ENCODE data around the gene RNF207. TPM values are rescaled to one million over a fixed set of nuclear protein-coding genes. Genes with fewer than 3 reads are reported as not detected.

The RNF207 gene
- total RNA-seq, 2 donors from 2014 or later: 18.4 to 19.4 TPM

GRCh38 chr1:6251681-6252373 lies 45.9 kb downstream of the RNF207 start:
- intact Hi-C loops (cut with DNase I): no loop called here
- peaks cover 16% of the 10 kb centered on the region for H3K27me3 ChIP-seq
- DNase-seq: no peak
- no peaks in the 10 kb centered on the region for H3K9me3 ChIP-seq
- H3K4me3 ChIP-seq: no peak overlapping the region
- H3K36me3 ChIP-seq: no peaks in the 10 kb centered on the region
- H3K27ac ChIP-seq: no peak overlapping the region
- H3K4me1 ChIP-seq: peaks cover 3% of the 10 kb centered on the region
- TF ChIP-seq, protein P1, sequence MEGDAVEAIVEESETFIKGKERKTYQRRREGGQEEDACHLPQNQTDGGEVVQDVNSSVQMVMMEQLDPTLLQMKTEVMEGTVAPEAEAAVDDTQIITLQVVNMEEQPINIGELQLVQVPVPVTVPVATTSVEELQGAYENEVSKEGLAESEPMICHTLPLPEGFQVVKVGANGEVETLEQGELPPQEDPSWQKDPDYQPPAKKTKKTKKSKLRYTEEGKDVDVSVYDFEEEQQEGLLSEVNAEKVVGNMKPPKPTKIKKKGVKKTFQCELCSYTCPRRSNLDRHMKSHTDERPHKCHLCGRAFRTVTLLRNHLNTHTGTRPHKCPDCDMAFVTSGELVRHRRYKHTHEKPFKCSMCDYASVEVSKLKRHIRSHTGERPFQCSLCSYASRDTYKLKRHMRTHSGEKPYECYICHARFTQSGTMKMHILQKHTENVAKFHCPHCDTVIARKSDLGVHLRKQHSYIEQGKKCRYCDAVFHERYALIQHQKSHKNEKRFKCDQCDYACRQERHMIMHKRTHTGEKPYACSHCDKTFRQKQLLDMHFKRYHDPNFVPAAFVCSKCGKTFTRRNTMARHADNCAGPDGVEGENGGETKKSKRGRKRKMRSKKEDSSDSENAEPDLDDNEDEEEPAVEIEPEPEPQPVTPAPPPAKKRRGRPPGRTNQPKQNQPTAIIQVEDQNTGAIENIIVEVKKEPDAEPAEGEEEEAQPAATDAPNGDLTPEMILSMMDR (IDR thresholded peaks at IDR 0.05): no peak
- H3K9ac ChIP-seq (ENCODE audit: low read depth in 2 of 2, low read length in 2 of 2): no peak overlapping the region

- DNase-seq: no peak
- Histone ChIP-seq H3K27me3 (peaks cover 16% of the 10 kb centered on the region), H3K36me3 (no peaks in the 10 kb centered on the region), H3K9me3 (no peaks in the 10 kb centered on the region), H3K9ac (ENCODE audit: low read depth in 2 of 2, low read length in 2 of 2) (no peak overlapping the region), H3K27ac (no peak overlapping the region), H3K4me1 (peaks cover 3% of the 10 kb centered on the region), H3K4me3 (no peak overlapping the region)
- TF ChIP-seq, protein P1 (IDR thresholded peaks at IDR 0.05): no peak
- intact Hi-C loops (cut with DNase I): no loop called here
Observed at GRCh38 chr1:6252374-6252710, 46.4 kb downstream of the RNF207 start.

DNA sequence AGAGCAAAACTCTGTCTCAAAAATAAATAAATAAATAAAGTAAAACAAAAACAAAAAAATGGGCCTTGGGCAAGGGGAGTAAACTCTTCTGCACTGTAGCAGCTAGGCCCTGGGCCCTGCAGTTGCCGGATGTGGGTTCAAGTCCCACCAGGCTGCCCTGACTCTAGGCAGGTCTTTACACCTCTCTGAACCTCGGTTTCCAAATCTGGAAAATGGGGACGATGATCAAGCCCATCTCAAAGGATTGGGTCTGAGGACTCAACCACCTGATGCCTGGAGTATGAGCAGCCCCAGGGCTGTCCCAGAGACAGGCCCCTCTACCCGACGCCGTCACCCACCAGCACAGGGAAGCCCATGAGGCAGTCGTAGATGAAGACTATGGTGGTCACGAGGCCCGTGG lies 47.5 kb downstream of the RNF207 start:
- Histone ChIP-seq H3K9me3 (no peaks in the 10 kb centered on the region), H3K9ac (ENCODE audit: low read depth in 2 of 2, low read length in 2 of 2) (no peak overlapping the region), H3K27me3 (peaks cover 15% of the 10 kb centered on the region), H3K36me3 (no peaks in the 10 kb centered on the region), H3K4me1 (peaks cover 3% of the 10 kb centered on the region), H3K27ac (no peak overlapping the region), H3K4me3 (no peak overlapping the region)
- DNase-seq: no peak
- intact Hi-C loops (cut with DNase I): no loop called here
- TF ChIP-seq, protein P1 (IDR thresholded peaks at IDR 0.05): no peak

DNA sequence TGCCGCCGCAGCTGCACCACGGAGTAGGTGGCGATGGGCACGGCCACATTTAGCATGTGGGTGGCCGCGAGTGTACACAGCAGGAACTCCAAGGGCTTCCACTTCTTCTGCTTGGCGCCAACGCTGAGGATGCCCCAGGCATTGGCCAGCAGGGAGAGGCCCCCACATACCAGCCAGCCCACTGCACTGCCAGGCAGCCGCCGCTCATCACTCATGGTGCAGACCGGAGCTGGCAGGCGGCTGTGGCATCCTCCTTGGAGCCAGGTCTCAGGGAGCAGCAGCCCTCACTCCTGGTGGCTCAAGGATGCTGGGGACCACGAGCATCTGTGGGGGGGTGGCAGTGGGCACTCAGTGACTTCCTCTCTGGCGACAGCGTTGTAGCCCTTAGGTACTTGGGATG lies 48.8 kb downstream of the RNF207 start:
- Histone ChIP-seq H3K36me3 (no peaks in the 10 kb centered on the region), H3K27me3 (peaks cover 7% of the 10 kb centered on the region)

GRCh38 chr1:6256645-6257044 lies 50.7 kb downstream of the RNF207 start:
- no peak for DNase-seq
- peaks cover 7% of the 10 kb centered on the region for H3K4me1 ChIP-seq
- no peaks in the 10 kb centered on the region for H3K27me3 ChIP-seq
- no peaks in the 10 kb centered on the region for H3K9me3 ChIP-seq
- H3K4me3 ChIP-seq: no peak overlapping the region
- H3K36me3 ChIP-seq: no peaks in the 10 kb centered on the region
- TF ChIP-seq, protein P1 (IDR thresholded peaks at IDR 0.05): no peak
- H3K9ac ChIP-seq (ENCODE audit: low read depth in 2 of 2, low read length in 2 of 2): no peak overlapping the region
- H3K27ac ChIP-seq: no peak overlapping the region
- intact Hi-C loops (cut with DNase I): no loop called here

More for the DNA sequence above, 48.8 kb downstream of the RNF207 start:
- Histone ChIP-seq H3K27ac (no peak overlapping the region), H3K4me1 (peaks cover 5% of the 10 kb centered on the region), H3K9ac (ENCODE audit: low read depth in 2 of 2, low read length in 2 of 2) (no peak overlapping the region), H3K9me3 (no peaks in the 10 kb centered on the region), H3K4me3 (no peak overlapping the region)
- no peak for DNase-seq
- TF ChIP-seq, protein P1 (IDR thresholded peaks at IDR 0.05): no peak
- intact Hi-C loops (cut with DNase I): no loop called here
